Measurements from ENCODE around the gene OR4C5. TPM values are rescaled to one million over a fixed set of nuclear protein-coding genes. Genes with fewer than 3 reads are reported as not detected.
"Not testable (repeated sequence)": the region's sequence is repeated elsewhere in the genome, so short reads cannot be mapped to it uniquely, and the experiment has no call there.

Gene OR4C5
- total RNA-seq, 3 donors from 2014 or later = not detected

GRCh38 chr11:48341466-48341865 lies 24.8 kb downstream of the OR4C5 start:
- Histone ChIP-seq H3K4me3 (no peak overlapping the region), H3K27ac (no peak overlapping the region), H3K27me3 (no peaks in the 10 kb centered on the region), H3K4me1 (no peaks in the 10 kb centered on the region), H3K9me3 (peaks cover 0 to 12% of the 10 kb centered on the region in 2 donors), H3K36me3 (no peaks in the 10 kb centered on the region)
- DNase-seq (ENCODE audit: low spot score in 2 of 2) = no peak
- TF ChIP-seq POLR2A (IDR thresholded peaks at IDR 0.05) (no peak), POLR2AphosphoS5 (IDR thresholded peaks at IDR 0.05) (no peak), CTCF (IDR thresholded peaks at IDR 0.05) (no peak)
- intact Hi-C loops (cut with DNase I; ENCODE audit: low total_unique reads) = no loop called here

- H3K27ac ChIP-seq; H3K36me3 ChIP-seq; intact Hi-C loops (cut with DNase I; ENCODE audit: low total_unique reads); H3K27me3 ChIP-seq; H3K9me3 ChIP-seq; DNase-seq (ENCODE audit: low spot score in 2 of 2); H3K4me3 ChIP-seq; H3K4me1 ChIP-seq: not testable (repeated sequence)
These were observed 41.6 kb downstream of the OR4C5 start, which contains the start of gene OR4C3 for GRCh38 chr11:48324620-48325019. TSS of gene OR4C3 (plus strand) at chr11:48324920. CDS start at chr11:48325022, 102 bp downstream.

- H3K27me3 ChIP-seq; DNase-seq (ENCODE audit: low spot score in 2 of 2); H3K4me1 ChIP-seq; H3K36me3 ChIP-seq; H3K4me3 ChIP-seq; H3K27ac ChIP-seq; intact Hi-C loops (cut with DNase I; ENCODE audit: low total_unique reads); H3K9me3 ChIP-seq: not testable (repeated sequence)
These were observed 46.5 kb downstream of the OR4C5 start for GRCh38 chr11:48319813-48320212.

Other genes starting within 250 kb of the OR4C5 start
- gene OR4B1, start 149.7 kb downstream of the OR4C5 start, total RNA-seq = not detected
- gene OR4X2, start 121.4 kb downstream of the OR4C5 start, total RNA-seq = not detected
- gene OR4X1, start 102.6 kb downstream of the OR4C5 start, total RNA-seq = not detected
- gene OR4S1, start 60.2 kb downstream of the OR4C5 start, total RNA-seq = not detected
- gene OR4C3, start 41.5 kb downstream of the OR4C5 start, total RNA-seq = not detected
- gene OR4A47, start 122.3 kb upstream of the OR4C5 start, total RNA-seq = not detected